NT2/D1 (cell line): ENCODE data around the gene FARSB.

Experiments
- SUZ12 ChIP-seq: IDR thresholded peaks from 2 replicates; pipeline ENCODE4 v1.6.1; 2011; ENCODE audit not compliant: insufficient read length, insufficient read depth; ENCODE audit errors: extremely low read depth
- YY1 ChIP-seq: IDR thresholded peaks from 2 replicates; pipeline ENCODE4 v1.6.1; 2011; ENCODE audit not compliant: insufficient read length, insufficient read depth
- ZNF274 ChIP-seq: IDR thresholded peaks from 2 replicates; pipeline ENCODE4 v1.6.1; 2011; ENCODE audit warnings: mild to moderate bottlenecking, low read depth, low read length

GRCh38 chr2:222693837-222694236 is 37.9 kb upstream of the FARSB start:
- TF ChIP-seq ZNF274, result no peak
- no peak for TF ChIP-seq SUZ12
- no peak for TF ChIP-seq YY1
